HG03558 (cell line): ENCODE data around the gene CUL1.

Experiments
- ATAC-seq: cut with Tn5 transposase; IDR thresholded peaks from one replicate; pipeline ENCODE4 v1.9.1; 2021; ENCODE audit warnings: moderate number of reproducible peaks; ENCODE audit not compliant: unreplicated experiment; ENCODE audit errors: extremely low read depth

The CUL1 gene

DNA sequence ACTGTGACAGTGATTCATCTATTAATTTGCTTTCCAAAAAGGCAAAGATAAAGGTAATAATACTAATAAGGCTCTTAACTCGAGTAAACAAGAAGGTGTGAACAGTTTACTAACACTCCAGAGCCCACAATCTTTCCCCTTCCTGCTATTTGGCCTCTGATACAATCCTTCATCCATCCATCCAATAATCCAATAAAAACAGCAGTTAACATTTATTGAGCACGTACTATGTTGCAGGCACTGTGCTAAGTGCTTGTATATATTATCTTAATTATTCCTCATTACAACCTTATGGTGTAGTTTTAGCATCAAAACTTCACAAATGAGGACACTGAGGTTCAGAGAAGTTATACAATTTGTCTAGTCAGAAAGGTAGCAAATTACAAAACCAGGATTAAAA lies 135.9 kb downstream of the CUL1 start:
- ATAC-seq = no peak

DNA sequence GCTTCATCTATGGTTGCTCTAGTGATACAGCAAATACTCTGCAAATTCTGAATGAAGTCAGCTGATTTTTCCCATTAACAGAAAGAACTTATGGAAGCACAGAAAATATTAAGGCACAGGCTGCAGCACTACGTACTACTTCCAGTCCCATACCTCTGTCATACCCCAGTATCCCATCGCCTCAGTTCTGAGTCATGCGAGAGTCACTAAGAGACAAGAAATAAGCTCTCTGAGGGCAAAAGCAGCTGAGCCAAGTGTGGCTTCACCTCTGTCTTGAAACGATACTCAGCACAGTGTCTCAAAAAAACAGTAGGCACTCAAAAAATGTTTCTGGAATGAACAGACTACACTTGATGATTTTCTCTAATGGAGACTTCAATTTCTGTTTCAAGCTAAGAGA lies 137.2 kb downstream of the CUL1 start:
- no peak for ATAC-seq

DNA sequence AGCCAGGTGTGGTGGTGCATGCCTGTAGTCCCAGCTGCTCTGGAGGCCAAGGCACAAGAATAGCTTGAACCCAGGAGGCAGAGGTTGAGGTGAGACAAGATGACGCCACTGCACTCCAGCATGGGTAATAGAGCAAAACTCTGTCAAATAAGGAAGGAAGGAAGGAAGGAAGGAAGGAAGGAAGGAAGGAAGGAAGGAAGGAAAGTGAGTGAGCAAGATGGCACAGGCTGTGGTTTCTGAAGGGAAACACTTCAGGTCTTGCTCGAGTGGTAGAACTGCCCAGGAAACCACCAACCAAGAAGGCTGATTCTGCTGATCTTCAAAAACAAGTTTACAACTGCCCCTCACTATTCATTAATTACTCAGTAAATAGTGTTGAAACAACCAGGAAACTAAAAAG lies 140.2 kb downstream of the CUL1 start:
- no peak for ATAC-seq

DNA sequence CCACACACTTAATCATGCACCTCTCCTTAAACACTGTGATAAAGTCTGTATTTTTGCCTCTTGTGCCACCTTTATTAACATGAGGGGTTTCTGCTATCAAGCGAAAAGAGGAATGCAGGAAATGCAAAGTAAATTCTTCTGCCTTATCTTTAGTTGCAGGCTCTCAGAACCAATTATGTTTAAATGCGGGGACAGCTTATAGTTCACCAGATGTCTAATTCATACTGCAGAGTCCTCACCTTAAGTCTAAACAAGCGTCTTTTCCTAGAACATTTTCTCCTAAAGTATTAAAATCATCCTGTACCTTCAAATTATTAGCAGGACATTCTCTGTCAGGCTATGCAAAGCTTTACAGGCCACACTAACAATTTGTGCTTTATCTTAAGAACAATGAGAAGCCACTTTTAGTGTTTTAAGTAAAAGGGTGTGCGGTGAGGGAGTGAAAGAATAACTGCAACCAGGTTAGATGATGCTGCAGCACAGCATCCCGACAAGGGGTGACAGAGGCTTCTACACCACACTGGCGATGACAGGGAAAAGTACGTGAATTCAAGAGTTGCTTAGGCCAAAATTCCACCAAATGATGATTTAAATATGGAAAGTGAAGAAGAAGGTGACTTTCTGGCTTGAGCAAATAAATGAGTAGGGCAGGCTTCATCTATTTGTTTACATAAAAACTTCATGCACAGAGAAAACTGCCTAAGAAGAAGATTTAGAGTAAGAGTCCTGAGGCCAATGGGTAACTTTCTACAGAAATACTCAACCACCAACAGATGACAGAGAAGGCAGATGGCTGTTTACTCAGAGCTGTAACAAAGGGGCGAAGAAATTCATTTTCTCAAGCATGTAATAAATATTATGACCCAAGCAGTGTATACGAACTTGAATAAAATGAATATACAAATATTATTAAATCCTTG lies 149.4 kb downstream of the CUL1 start:
- ATAC-seq = no peak

DNA sequence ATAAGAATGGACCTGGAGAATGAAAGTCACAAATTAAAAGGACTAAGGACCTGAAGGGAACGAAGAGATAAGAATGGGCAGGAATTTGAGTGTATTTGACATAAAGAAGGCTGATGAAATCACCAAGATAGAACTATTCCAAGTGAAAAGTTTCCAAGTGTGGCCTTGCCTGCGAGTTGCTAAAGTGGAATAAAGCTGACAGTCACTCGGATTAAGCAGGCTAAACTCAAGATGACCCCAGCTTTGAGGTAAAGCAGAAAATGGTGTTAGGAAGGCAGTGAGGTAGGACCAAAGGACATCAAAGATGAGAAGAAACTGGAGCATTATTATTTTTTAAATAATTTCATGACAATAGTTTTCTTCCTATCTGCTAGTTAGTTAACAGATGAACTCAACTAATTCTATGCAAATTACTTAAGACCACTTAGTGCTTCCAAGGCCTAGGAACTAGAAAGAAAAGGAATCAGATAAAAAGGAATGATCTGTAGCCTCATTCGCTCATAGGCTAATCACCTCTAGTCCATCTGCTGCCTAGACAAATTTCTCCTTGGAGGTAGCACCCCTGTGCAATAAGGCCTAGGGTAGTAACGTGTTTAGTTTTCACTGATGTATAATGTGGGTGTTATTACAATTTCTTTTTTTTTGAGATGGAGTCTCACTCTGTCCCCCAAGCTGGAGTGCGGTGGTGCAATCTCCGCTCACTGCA lies 150.8 kb downstream of the CUL1 start:
- no peak for ATAC-seq

DNA sequence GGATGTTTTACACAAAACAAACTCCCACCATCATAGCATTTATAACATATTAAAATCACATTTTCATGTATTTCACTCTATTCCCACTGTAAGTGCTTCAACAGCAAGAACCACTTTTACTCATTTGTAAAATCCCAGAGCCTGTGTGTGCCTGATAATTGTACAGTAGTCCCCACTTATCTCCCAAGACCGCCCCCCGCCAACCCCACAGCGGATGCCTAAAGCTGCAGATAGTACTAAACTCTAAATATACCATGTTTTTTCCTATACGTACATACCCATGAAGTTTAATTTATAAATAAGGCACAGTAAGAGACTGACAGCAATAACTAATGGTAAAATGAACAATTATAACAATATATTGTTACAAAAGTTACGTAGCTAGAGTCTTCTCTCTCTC lies 151.9 kb downstream of the CUL1 start:
- no peak for ATAC-seq
